SH-SY5Y (cell line): Measurements from ENCODE around the gene MPPED1.

Source experiments
- GATA2 ChIP-seq: IDR thresholded peaks from 2 replicates; pipeline ENCODE4 v1.6.1; 2011; ENCODE audit warnings: mild to moderate bottlenecking, low read depth, low read length
- GATA3 ChIP-seq: IDR thresholded peaks from 2 replicates; pipeline ENCODE4 v1.6.1; 2011; ENCODE audit warnings: low read depth, mild to moderate bottlenecking, low read length, moderate library complexity

GRCh38 chr22:43433451-43434274 is 21.8 kb downstream of the MPPED1 start:
- TF ChIP-seq GATA2 = no peak
- TF ChIP-seq GATA3 = no peak
